NB4 (cell line): ENCODE results near the gene RCOR3.

ENCODE experiments used
- DNase-seq: peaks from one replicate; pipeline ENCODE4 v3.0.0; 2010; ENCODE audit warnings: low read depth
- H3K4me3 ChIP-seq: one replicate; pipeline ENCODE4 v1.5.1; 2011; ENCODE audit warnings: mild to moderate bottlenecking, low read depth, low read length, moderate library complexity
- MYC ChIP-seq: IDR thresholded peaks from 2 replicates; pipeline ENCODE4 v1.6.1; 2011; ENCODE audit warnings: low read depth, low read length
- POLR2A ChIP-seq: IDR thresholded peaks from 2 replicates; pipeline ENCODE4 v1.6.1; 2011; ENCODE audit warnings: mild to moderate bottlenecking; ENCODE audit not compliant: insufficient read length; ENCODE audit errors: extremely low read depth
- TF ChIP-seq, protein P1 (sequence below): IDR thresholded peaks from 2 replicates; pipeline ENCODE4 v1.6.1; 2011; ENCODE audit warnings: low read depth, low read length
- TF ChIP-seq, protein P2 (sequence below): IDR thresholded peaks from one replicate; pipeline ENCODE4 v1.5.1; 2012; ENCODE audit warnings: low read depth, low read length

RCOR3 gene

DNA sequence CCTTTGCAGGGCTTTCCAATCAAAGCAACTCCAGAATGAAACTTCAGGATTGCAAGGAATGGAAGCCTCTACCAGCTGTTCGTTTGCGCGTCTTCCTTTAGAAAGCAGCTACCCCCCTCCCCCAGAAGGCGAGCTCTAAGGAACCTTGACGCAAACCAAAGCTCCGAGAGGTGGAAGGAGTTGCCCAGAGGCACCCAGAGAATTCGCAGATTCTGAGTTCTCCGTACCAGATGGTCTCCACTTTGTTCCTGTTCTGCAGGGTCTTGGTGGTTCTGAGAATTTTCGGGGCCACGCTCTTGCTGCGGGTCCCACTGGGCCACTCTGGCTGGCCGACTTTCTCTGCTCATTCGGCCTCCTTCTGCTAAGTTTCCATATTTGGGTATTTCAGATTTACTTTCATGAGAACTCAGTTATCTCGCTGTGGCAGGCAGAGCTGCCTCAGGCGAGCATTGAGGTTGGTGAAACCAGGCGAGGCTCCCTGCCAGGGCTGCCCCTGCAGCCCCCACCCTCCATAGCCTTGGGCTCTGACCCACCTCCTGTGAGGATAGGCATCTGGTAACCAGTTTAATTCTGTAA lies 68.3 kb downstream of the RCOR3 start:
- peak; percentile 37 for DNase-seq
- peak overlapping the region; percentile 52 for H3K4me3 ChIP-seq
- TF ChIP-seq MYC (no peak), POLR2A (no peak)
- TF ChIP-seq, protein P1, sequence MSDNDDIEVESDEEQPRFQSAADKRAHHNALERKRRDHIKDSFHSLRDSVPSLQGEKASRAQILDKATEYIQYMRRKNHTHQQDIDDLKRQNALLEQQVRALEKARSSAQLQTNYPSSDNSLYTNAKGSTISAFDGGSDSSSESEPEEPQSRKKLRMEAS, result no peak
- TF ChIP-seq, protein P2, sequence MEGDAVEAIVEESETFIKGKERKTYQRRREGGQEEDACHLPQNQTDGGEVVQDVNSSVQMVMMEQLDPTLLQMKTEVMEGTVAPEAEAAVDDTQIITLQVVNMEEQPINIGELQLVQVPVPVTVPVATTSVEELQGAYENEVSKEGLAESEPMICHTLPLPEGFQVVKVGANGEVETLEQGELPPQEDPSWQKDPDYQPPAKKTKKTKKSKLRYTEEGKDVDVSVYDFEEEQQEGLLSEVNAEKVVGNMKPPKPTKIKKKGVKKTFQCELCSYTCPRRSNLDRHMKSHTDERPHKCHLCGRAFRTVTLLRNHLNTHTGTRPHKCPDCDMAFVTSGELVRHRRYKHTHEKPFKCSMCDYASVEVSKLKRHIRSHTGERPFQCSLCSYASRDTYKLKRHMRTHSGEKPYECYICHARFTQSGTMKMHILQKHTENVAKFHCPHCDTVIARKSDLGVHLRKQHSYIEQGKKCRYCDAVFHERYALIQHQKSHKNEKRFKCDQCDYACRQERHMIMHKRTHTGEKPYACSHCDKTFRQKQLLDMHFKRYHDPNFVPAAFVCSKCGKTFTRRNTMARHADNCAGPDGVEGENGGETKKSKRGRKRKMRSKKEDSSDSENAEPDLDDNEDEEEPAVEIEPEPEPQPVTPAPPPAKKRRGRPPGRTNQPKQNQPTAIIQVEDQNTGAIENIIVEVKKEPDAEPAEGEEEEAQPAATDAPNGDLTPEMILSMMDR, result no peak

DNA sequence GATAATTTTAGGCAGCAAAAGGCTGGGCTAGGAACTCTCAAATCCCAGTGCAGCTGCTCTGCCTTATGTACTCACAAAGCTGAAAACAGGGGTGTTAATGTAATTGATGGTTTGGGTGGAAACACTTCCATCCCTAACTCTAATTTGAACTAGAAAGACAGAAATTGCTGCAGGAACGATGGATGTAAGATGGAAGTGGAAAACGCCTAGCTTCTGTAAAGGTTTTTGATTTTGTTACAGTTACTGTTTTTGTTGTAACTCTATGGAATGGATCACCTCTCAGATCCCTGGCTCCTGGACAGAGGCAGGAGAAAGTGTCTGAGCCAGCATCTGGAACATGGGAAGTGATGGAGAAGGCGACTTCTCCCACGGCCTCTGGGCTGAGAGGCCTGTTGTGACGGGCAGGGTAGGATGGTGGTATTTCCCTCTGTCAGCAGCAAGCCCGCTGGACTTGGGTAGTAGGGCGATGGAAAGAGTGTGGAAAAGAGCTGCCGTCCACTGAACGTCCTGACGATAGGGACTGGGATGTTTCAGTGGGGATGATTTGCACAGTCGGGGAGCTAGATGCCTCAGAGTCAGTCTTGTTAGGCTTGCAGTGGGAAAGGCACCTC lies 69.0 kb downstream of the RCOR3 start:
- no peak overlapping the region for H3K4me3 ChIP-seq
- DNase-seq, result no peak
- TF ChIP-seq, protein P1, result no peak
- TF ChIP-seq MYC, result no peak
- TF ChIP-seq POLR2A, result no peak
- TF ChIP-seq, protein P2, result no peak

DNA sequence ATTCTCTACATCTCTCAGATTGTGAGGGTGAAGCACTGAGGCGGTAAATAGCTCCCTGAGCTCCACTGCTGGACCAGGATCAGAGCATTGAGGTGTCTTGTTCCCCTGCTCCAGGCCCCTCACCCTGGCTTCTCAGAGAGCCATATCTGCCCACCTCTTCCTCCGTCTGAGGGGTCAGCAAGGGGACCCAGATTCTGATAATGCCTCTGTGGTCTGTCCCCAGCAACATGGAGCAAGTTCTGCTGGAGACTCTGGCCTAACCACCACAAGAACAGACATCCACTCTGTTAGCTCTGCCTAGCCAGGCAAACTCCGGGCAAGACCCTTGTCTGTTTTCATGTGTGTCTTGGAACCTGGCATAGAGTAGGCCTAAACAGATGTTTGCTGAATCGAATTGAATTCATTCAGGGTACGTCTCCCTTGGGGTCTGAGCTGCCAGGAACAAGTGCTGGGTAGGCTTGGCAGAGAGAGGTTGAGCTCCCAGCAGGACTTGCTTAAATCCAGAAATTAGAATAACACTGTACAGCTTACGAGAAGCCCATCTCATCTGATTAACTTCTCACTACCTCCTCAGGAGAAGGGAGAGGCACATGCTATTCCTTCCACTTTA lies 69.8 kb downstream of the RCOR3 start:
- H3K4me3 ChIP-seq, result no peak overlapping the region
- TF ChIP-seq MYC (no peak), POLR2A (no peak)
- TF ChIP-seq, protein P1, result no peak
- TF ChIP-seq, protein P2, result no peak
- no peak for DNase-seq

DNA sequence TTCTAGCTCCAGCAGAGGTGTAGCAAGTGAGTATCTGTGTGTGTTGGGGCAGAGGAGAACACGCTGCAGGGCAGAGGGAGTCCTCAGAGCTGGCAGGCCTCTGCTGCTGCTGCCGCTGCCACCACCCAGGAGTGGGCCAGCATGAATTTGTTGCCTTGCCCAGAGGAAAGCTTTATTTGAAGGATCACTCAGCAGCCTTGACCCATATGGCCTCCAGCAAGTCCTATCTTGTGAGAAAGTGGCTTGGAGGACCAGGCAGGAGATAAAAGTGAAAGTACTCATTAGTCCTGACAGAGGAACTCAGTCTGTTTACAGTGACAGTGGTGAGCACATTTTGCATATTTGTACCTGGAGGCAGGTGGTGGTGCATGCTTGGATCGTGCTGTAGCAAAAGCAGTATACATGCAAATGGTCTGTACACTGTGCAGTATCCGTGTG lies 70.6 kb downstream of the RCOR3 start:
- no peak for DNase-seq
- TF ChIP-seq, protein P1, result no peak
- TF ChIP-seq POLR2A, result no peak
- TF ChIP-seq, protein P2, result no peak
- TF ChIP-seq MYC, result no peak
- H3K4me3 ChIP-seq, result no peak overlapping the region

DNA sequence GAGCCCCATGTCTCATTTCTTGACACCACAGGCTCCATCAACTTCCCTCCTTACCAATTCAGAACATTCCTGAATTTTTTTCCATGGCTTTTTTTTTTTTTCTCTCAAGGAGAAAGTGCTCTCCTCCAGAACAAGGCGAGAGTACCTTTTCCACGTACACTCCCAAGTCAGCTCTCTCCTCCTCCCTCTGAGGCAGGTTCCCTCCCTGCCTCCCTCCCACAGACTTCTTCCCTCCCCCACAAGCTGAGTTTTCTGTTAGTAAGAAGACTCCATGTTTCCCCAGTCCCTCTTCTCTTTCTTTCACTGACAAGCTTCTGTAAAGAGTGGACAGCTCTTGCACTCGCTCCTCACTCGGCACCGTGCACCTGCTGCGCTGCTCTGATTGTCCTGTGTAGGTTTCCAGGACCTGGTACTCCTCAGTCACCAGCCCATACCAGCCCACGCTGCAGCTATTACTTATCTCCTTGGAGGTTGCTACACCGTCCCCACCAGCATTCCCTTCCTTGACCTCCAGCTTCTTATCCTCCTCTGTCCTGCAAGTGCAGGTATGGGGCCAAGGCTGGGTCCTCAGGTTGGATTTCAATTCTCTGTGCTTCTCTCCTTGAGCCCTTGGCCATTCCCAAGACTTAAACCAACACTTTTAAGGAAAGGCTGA lies 71.2 kb downstream of the RCOR3 start:
- DNase-seq, result no peak
- no peak for TF ChIP-seq POLR2A
- TF ChIP-seq, protein P2, result no peak
- TF ChIP-seq, protein P1, result no peak
- no peak for TF ChIP-seq MYC

More for the DNA sequence above, 71.2 kb downstream of the RCOR3 start:
- H3K4me3 ChIP-seq, result no peak overlapping the region
